GM12878 (cell line): ENCODE results near the gene C3. TPM values are rescaled to one million over a fixed set of nuclear protein-coding genes. Genes with fewer than 3 reads are reported as not detected.

Experiments used
- ATAC-seq: fragments of 200-7000 bp; cut with Tn5 transposase; 3 replicates; pipeline ENCODE4 v1.9.1; 2020; ENCODE audit warnings: mild to moderate bottlenecking, moderate library complexity
- BruUV-seq: library from RNA; stranded (reverse); fragments of 400-500 nt; replicated peaks from 2 replicates; lab custom pipeline; 2021; lab: Mats Ljungman, UMichigan
- CTCF ChIA-PET: fragments of 300-600 bp; sonication (Branson Sonifier 250); formaldehyde crosslinking; extraction: SDS; loops from one replicate; lab custom pipeline; 2021; ENCODE audit warnings: inconsistent platforms; lab: Yijun Ruan, JAX
- POLR2A ChIA-PET: fragments of 350-600 bp; formaldehyde crosslinking; extraction: SDS; loops from one replicate; lab custom pipeline; 2021; ENCODE audit warnings: inconsistent platforms; lab: Charles Lee
- RAD21 ChIA-PET: fragments of 300-600 bp; sonication (Branson Sonifier 250); formaldehyde crosslinking; loops from one replicate; lab custom pipeline; 2023; ENCODE audit warnings: antibody characterized with exemption; ENCODE audit not compliant: unreplicated experiment; lab: Charles Lee
- SMC1A ChIA-PET: fragments of 300-600 bp; sonication (Branson Sonifier 250); formaldehyde crosslinking; loops from one replicate; lab custom pipeline; 2023; ENCODE audit not compliant: unreplicated experiment, uncharacterized antibody; lab: Charles Lee
- DNase-seq: peaks from one replicate; pipeline ENCODE4 v3.0.0-alpha.2; 2011; ENCODE audit warnings: low read depth, low spot score
- FAIRE-seq: peaks from 3 replicates; lab custom pipeline; 2011; peaks lifted over from hg19 to GRCh38; lab: Jason Lieb, UNC
- H2AFZ ChIP-seq: 2 replicates; pipeline ENCODE4 v1.6.0; 2011; ENCODE audit warnings: low read depth, low read length, control low read depth; ENCODE audit not compliant: control insufficient read depth
- H3K27ac ChIP-seq: 2 replicates; pipeline ENCODE4 v1.5.1; 2011; ENCODE audit warnings: control low read depth; ENCODE audit not compliant: control insufficient read depth, insufficient read depth
- H3K27me3 ChIP-seq, 2 experiments: replicated peaks in 1 of 2; 2 replicates each; pipeline versions ENCODE4 v1.6.0 to v1.6.1; 2011; ENCODE audit warnings: low read length in 1 of 2; ENCODE audit not compliant: control insufficient read depth in 2 of 2, insufficient read depth in 2 of 2
- H3K36me3 ChIP-seq, 2 experiments: 2 replicates each; pipeline ENCODE4 v1.5.1; 2011; ENCODE audit warnings: low read length in 1 of 2; ENCODE audit not compliant: control insufficient read depth in 2 of 2, insufficient read depth in 2 of 2
- H3K4me1 ChIP-seq: 2 replicates; pipeline ENCODE4 v1.6.1; 2011; ENCODE audit warnings: mild to moderate bottlenecking, low read length, moderate library complexity, mixed read lengths; ENCODE audit not compliant: control insufficient read depth, insufficient read depth
- H3K4me2 ChIP-seq: 2 replicates; pipeline ENCODE4 v1.6.0; 2011; ENCODE audit warnings: control low read depth; ENCODE audit not compliant: control insufficient read depth, insufficient read depth
- H3K4me3 ChIP-seq: fragments of 200-600 bp; sonication (generic); 2 replicates; pipeline ENCODE4 v1.5.1; 2016
- H3K79me2 ChIP-seq: 2 replicates; pipeline ENCODE4 v1.6.0; 2011; ENCODE audit warnings: low read length; ENCODE audit not compliant: control insufficient read depth, insufficient read depth
- H3K9ac ChIP-seq: 2 replicates; pipeline ENCODE4 v1.8.0; 2011; ENCODE audit warnings: low read length, control low read depth, mixed read lengths; ENCODE audit not compliant: control insufficient read depth, insufficient read depth
- H3K9me3 ChIP-seq: replicated peaks from 3 replicates; pipeline ENCODE4 v1.5.1; 2011; ENCODE audit warnings: mild to moderate bottlenecking, low read length; ENCODE audit not compliant: control insufficient read depth, insufficient read depth
- H4K20me1 ChIP-seq: 2 replicates; pipeline ENCODE4 v1.6.0; 2011; ENCODE audit not compliant: control insufficient read depth, insufficient read depth
- BRCA1 ChIP-seq: IDR thresholded peaks from 2 replicates; pipeline ENCODE4 v1.6.1; 2011; ENCODE audit warnings: low read depth, low read length, improper control_type of control experiment
- CBX5 ChIP-seq: sonication (generic); IDR thresholded peaks from 2 replicates; pipeline ENCODE4 v1.6.1; 2016; ENCODE audit warnings: low read depth, moderate library complexity, mild to moderate bottlenecking, inconsistent platforms
- CHD1 ChIP-seq: IDR thresholded peaks from 2 replicates; pipeline ENCODE4 v1.6.1; 2012; ENCODE audit warnings: low read depth, low read length, improper control_type of control experiment
- IKZF1 ChIP-seq: fragments of 450-650 bp; conservative IDR thresholded peaks from 2 replicates; pipeline ENCODE4 v1.6.1; 2017; ENCODE audit warnings: antibody characterized with exemption, mild to moderate bottlenecking
- LARP7 ChIP-seq: fragments of 450-650 bp; IDR thresholded peaks from 2 replicates; pipeline ENCODE4 v1.6.1; 2017; ENCODE audit warnings: mild to moderate bottlenecking
- NRF1 ChIP-seq: conservative IDR thresholded peaks from 2 replicates; pipeline ENCODE4 v1.6.1; 2011; ENCODE audit warnings: mild to moderate bottlenecking, low read depth, low read length, improper control_type of control experiment
- PAX5 ChIP-seq: IDR thresholded peaks from 2 replicates; pipeline ENCODE4 v1.6.1; 2011; ENCODE audit warnings: low read depth, low read length, borderline replicate concordance
- SMARCA5 ChIP-seq: fragments of 450-650 bp; IDR thresholded peaks from 2 replicates; pipeline ENCODE4 v1.6.1; 2017; ENCODE audit warnings: mild to moderate bottlenecking
- YY1 ChIP-seq: IDR thresholded peaks from 2 replicates; pipeline ENCODE4 v1.6.1; 2011; ENCODE audit warnings: low read depth, mild to moderate bottlenecking, low read length
- WGBS: methylation state at CpG from one replicate; pipeline ENCODE4 v1.1.6; 2016; ENCODE audit warnings: low lambda C conversion rate; ENCODE audit not compliant: insufficient replicate concordance, insufficient coverage; ENCODE audit errors: missing lambda C conversion rate; 5-methylcytosine and 5-hydroxymethylcytosine counted together
- in situ Hi-C: fragments of 300-500 bp; cut with MboI; formaldehyde crosslinking; loops from 9 replicates; pipeline ENCODE4 v1.14.3; 2018; ENCODE audit warnings: mixed read lengths
- intact Hi-C: fragments of 100-400 bp; cut with micrococcal nuclease; formaldehyde crosslinking; loops from one replicate; pipeline ENCODE4 v1.14.2; 2022; ENCODE audit not compliant: unreplicated experiment
- polyA plus RNA-seq, 11 experiments: library from polyadenylated mRNA; depleted of rRNA in 4 of 11; unstranded in 6 of 11; stranded (reverse) in 5 of 11; fragments of >200 nt; fragmentation: Nextera tagmentation in 4 of 11; fragmentation: Illumina TruSeq in 1 of 11; extraction: Ambion mirVana in 4 of 11; extraction: Trizol in 1 of 11; gene quantifications; 1 replicate in 1 of 11; 2 replicates in 10 of 11; pipeline versions ENCODE4 v1.2.1 to v1.2.3, GENCODE V29; 2011 to 2016; ENCODE audit warnings: inconsistent platforms in 2 of 11, missing spikeins in 2 of 11, low read depth in 1 of 11
- total RNA-seq, 4 experiments: library from RNA; depleted of rRNA in 3 of 4; stranded (reverse); fragments of >200 nt in 3 of 4; fragmentation: Illumina TruSeq in 1 of 4; extraction: Trizol in 1 of 4; gene quantifications; 2 replicates each; pipeline versions ENCODE4 v1.2.1 to v1.2.3, GENCODE V29; 2013 to 2021
- TF ChIP-seq, protein P1 (sequence below): fragments of 450-650 bp; conservative IDR thresholded peaks from 2 replicates; pipeline ENCODE4 v1.6.1; 2017; ENCODE audit warnings: mild to moderate bottlenecking, moderate library complexity
- TF ChIP-seq, protein P2 (sequence below): fragments of 450-650 bp; IDR thresholded peaks from 2 replicates; pipeline ENCODE4 v1.6.1; 2016; ENCODE audit warnings: mild to moderate bottlenecking
- TF ChIP-seq, protein P3 (sequence below): fragments of 450-650 bp; IDR thresholded peaks from 2 replicates; pipeline ENCODE4 v1.6.1; 2014; ENCODE audit warnings: mild to moderate bottlenecking
- TF ChIP-seq, protein P4 (sequence below): fragments of 450-650 bp; IDR thresholded peaks from 2 replicates; pipeline ENCODE4 v1.6.1; 2016; ENCODE audit warnings: mild to moderate bottlenecking, moderate library complexity, borderline replicate concordance

The C3 gene
- total and polyA plus RNA-seq, 10 of the 15 experiments (the other 5 are each of a cell fraction or from before 2014, with no cell fraction given) = 0.20 to 6.7 (median 0.72) TPM

DNA sequence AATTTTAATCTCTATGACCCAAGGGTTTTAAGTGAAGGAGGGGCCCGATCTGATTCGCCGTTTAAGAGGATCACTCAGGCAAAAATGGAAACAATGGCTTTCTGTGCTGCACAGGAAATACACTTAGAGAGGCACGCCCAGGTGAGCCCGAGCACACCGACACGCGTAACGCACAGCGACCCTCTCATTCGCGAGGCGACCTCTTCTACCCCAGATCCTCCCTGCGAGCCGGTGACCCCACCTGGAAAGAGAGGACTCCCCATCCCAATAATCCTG is 46.6 kb upstream of the C3 start:
- H3K4me2 ChIP-seq = peak overlapping the region; percentile 96
- peak; percentile 58; the same call in 1 of the 2 replicates for TF ChIP-seq SMARCA5
- no peak for TF ChIP-seq BRCA1
- peak; percentile 27 for TF ChIP-seq IKZF1
- TF ChIP-seq LARP7 = peak; percentile 61
- TF ChIP-seq YY1 = 0 out of 2 replicates have a peak, but pooled peaks have one; percentile 28
- TF ChIP-seq, protein P1, sequence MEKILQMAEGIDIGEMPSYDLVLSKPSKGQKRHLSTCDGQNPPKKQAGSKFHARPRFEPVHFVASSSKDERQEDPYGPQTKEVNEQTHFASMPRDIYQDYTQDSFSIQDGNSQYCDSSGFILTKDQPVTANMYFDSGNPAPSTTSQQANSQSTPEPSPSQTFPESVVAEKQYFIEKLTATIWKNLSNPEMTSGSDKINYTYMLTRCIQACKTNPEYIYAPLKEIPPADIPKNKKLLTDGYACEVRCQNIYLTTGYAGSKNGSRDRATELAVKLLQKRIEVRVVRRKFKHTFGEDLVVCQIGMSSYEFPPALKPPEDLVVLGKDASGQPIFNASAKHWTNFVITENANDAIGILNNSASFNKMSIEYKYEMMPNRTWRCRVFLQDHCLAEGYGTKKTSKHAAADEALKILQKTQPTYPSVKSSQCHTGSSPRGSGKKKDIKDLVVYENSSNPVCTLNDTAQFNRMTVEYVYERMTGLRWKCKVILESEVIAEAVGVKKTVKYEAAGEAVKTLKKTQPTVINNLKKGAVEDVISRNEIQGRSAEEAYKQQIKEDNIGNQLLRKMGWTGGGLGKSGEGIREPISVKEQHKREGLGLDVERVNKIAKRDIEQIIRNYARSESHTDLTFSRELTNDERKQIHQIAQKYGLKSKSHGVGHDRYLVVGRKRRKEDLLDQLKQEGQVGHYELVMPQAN = peak; percentile 34
- 0 out of 2 replicates have a peak, but pooled peaks have one; percentile 14 for TF ChIP-seq PAX5
- TF ChIP-seq, protein P2, sequence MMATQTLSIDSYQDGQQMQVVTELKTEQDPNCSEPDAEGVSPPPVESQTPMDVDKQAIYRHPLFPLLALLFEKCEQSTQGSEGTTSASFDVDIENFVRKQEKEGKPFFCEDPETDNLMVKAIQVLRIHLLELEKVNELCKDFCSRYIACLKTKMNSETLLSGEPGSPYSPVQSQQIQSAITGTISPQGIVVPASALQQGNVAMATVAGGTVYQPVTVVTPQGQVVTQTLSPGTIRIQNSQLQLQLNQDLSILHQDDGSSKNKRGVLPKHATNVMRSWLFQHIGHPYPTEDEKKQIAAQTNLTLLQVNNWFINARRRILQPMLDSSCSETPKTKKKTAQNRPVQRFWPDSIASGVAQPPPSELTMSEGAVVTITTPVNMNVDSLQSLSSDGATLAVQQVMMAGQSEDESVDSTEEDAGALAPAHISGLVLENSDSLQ = peak; percentile 66; the same call in 1 of the 2 replicates
- no peak for TF ChIP-seq NRF1
- no peak for TF ChIP-seq CHD1
- TF ChIP-seq, protein P3, sequence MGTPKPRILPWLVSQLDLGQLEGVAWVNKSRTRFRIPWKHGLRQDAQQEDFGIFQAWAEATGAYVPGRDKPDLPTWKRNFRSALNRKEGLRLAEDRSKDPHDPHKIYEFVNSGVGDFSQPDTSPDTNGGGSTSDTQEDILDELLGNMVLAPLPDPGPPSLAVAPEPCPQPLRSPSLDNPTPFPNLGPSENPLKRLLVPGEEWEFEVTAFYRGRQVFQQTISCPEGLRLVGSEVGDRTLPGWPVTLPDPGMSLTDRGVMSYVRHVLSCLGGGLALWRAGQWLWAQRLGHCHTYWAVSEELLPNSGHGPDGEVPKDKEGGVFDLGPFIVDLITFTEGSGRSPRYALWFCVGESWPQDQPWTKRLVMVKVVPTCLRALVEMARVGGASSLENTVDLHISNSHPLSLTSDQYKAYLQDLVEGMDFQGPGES = peak; percentile 36; the same call in 1 of the 2 replicates
- TF ChIP-seq, protein P4, sequence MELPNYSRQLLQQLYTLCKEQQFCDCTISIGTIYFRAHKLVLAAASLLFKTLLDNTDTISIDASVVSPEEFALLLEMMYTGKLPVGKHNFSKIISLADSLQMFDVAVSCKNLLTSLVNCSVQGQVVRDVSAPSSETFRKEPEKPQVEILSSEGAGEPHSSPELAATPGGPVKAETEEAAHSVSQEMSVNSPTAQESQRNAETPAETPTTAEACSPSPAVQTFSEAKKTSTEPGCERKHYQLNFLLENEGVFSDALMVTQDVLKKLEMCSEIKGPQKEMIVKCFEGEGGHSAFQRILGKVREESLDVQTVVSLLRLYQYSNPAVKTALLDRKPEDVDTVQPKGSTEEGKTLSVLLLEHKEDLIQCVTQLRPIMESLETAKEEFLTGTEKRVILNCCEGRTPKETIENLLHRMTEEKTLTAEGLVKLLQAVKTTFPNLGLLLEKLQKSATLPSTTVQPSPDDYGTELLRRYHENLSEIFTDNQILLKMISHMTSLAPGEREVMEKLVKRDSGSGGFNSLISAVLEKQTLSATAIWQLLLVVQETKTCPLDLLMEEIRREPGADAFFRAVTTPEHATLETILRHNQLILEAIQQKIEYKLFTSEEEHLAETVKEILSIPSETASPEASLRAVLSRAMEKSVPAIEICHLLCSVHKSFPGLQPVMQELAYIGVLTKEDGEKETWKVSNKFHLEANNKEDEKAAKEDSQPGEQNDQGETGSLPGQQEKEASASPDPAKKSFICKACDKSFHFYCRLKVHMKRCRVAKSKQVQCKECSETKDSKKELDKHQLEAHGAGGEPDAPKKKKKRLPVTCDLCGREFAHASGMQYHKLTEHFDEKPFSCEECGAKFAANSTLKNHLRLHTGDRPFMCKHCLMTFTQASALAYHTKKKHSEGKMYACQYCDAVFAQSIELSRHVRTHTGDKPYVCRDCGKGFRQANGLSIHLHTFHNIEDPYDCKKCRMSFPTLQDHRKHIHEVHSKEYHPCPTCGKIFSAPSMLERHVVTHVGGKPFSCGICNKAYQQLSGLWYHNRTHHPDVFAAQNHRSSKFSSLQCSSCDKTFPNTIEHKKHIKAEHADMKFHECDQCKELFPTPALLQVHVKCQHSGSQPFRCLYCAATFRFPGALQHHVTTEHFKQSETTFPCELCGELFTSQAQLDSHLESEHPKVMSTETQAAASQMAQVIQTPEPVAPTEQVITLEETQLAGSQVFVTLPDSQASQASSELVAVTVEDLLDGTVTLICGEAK = 0 out of 2 replicates have a peak, but pooled peaks have one; percentile 43
- no peak for TF ChIP-seq CBX5
- H3K9ac ChIP-seq = peak overlapping the region; percentile 55
- CTCF ChIA-PET = interaction anchor here (3.8 to 7.3 kb wide), 3 partner anchors 29 to 135 kb away, joined by 17 to 79 read pairs (median 38); partner anchors contain the start of gene GPR108
- SMC1A ChIA-PET = interaction anchor here (1.0 to 1.1 kb wide), 2 partner anchors 8 to 36 kb away, joined by 3 read pairs; no protein-coding TSS in a partner anchor
- peak overlapping the region; percentile 71 for H3K27ac ChIP-seq
- ATAC-seq (peak; percentile 46), FAIRE-seq (no peak), DNase-seq (no peak)
- no peaks in the 10 kb centered on the region for H3K36me3 ChIP-seq
- RAD21 ChIA-PET = interaction anchor here (1.0 to 1.2 kb wide), 2 partner anchors 96 to 137 kb away, joined by 3 to 4 read pairs; no protein-coding TSS in a partner anchor
- H3K4me1 ChIP-seq = peaks cover 23% of the 10 kb centered on the region
- in situ Hi-C loops (no loop called here), intact Hi-C loops (loop anchor here (2.0 to 5.0 kb wide), 2 partner anchors 28 to 175 kb away; partner anchors contain the start of genes CD70 and TRIP10)
- H4K20me1 ChIP-seq = no peaks in the 10 kb centered on the region
- POLR2A ChIA-PET = interaction anchor here (1.1 to 3.0 kb wide), 3 partner anchors 30 to 395 kb away, joined by 5 to 19 read pairs (median 9); partner anchors contain the start of genes ALKBH7 and GPR108
- WGBS = 2% methylated on average over 15 of the region's 15 CpGs
- H3K27me3 ChIP-seq = no peaks in the 10 kb centered on the region
- H3K4me3 ChIP-seq = peak overlapping the region; percentile 85
- H3K9me3 ChIP-seq = no peaks in the 10 kb centered on the region
- peak overlapping the region; percentile 78 for H2AFZ ChIP-seq
- no TSS peak for BruUV-seq
- peaks cover 10% of the 10 kb centered on the region for H3K79me2 ChIP-seq
